Naive thymus-derived CD4-positive, alpha-beta T cell (primary cell): Measurements from ENCODE around the gene SDF2. TPM values are rescaled to one million over a fixed set of nuclear protein-coding genes. Genes with fewer than 3 reads are reported as not detected.

ENCODE experiments used
- ATAC-seq: fragments of 150-1000 bp; cut with Tn5 transposase; 2 replicates; pipeline ENCODE4 v1.10.0; 2021; ENCODE audit warnings: mild to moderate bottlenecking, moderate library complexity
- CTCF ChIA-PET: fragments of 350-600 bp; sonication (Branson Sonifier 250); formaldehyde crosslinking; loops from one replicate; lab custom pipeline; 2021; ENCODE audit warnings: antibody characterized with exemption; lab: Charles Lee
- POLR2A ChIA-PET: fragments of 350-600 bp; sonication (Branson Sonifier 250); formaldehyde crosslinking; loops from one replicate; lab custom pipeline; 2021; ENCODE audit warnings: antibody characterized with exemption, inconsistent platforms; lab: Charles Lee
- DNase-seq, 9 donors: peaks; one replicate each; pipeline versions ENCODE4 v3.0.0 to v3.0.0-alpha.2; 2020 to 2022; ENCODE audit warnings: mixed read lengths in 1 of 9
- H3K27ac ChIP-seq: one replicate; pipeline ENCODE4 v1.7.0; 2013; ENCODE audit warnings: mild to moderate bottlenecking, low read depth, low read length, moderate library complexity
- H3K27me3 ChIP-seq, 2 donors: one replicate each; pipeline ENCODE4 v1.7.0; 2013; ENCODE audit warnings: low read length in 2 of 2, mild to moderate bottlenecking in 2 of 2, moderate library complexity in 2 of 2; ENCODE audit not compliant: control insufficient read depth in 2 of 2, insufficient read depth in 2 of 2
- H3K36me3 ChIP-seq, 3 experiments: 1 replicate in 2 of 3; 2 replicates in 1 of 3; pipeline ENCODE4 v1.7.0; 2013; ENCODE audit warnings: low read length in 3 of 3, mild to moderate bottlenecking in 3 of 3, moderate library complexity in 1 of 3; ENCODE audit not compliant: insufficient read depth in 3 of 3, control insufficient read depth in 2 of 3
- H3K4me1 ChIP-seq, 2 donors: one replicate each; pipeline ENCODE4 v1.7.0; 2013; ENCODE audit warnings: low read length in 2 of 2, mild to moderate bottlenecking in 2 of 2, moderate library complexity in 1 of 2; ENCODE audit not compliant: control insufficient read depth in 2 of 2, insufficient read depth in 2 of 2
- H3K4me3 ChIP-seq: 2 replicates; pipeline ENCODE4 v1.7.0; 2013; ENCODE audit warnings: mild to moderate bottlenecking, low read length
- H3K9me3 ChIP-seq, 3 experiments: 1 replicate in 2 of 3; 2 replicates in 1 of 3; pipeline ENCODE4 v1.7.0; 2013; ENCODE audit warnings: low read length in 3 of 3; ENCODE audit not compliant: control insufficient read depth in 2 of 3
- H3K27ac Mint-ChIP-seq, 9 donors: one replicate each; pipeline ENCODE4 v1.8.0; 2020 to 2022; ENCODE audit warnings: mixed read lengths in 9 of 9, mild to moderate bottlenecking in 8 of 9, moderate library complexity in 5 of 9, inconsistent platforms in 2 of 9
- H3K27me3 Mint-ChIP-seq, 5 donors: one replicate each; pipeline ENCODE4 v1.8.0; 2021 to 2022; ENCODE audit warnings: mixed read lengths in 5 of 5, mild to moderate bottlenecking in 1 of 5
- H3K36me3 Mint-ChIP-seq, 5 donors: one replicate each; pipeline ENCODE4 v1.8.0; 2020 to 2022; ENCODE audit warnings: mixed read lengths in 5 of 5, mild to moderate bottlenecking in 3 of 5, inconsistent platforms in 1 of 5
- H3K4me1 Mint-ChIP-seq, 7 donors: one replicate each; pipeline ENCODE4 v1.8.0; 2020 to 2022; ENCODE audit warnings: mixed read lengths in 7 of 7, mild to moderate bottlenecking in 3 of 7, inconsistent platforms in 1 of 7
- H3K4me3 Mint-ChIP-seq, 10 donors: one replicate each; pipeline ENCODE4 v1.8.0; 2020 to 2022; ENCODE audit warnings: mild to moderate bottlenecking in 10 of 10, mixed read lengths in 10 of 10, moderate library complexity in 6 of 10, inconsistent platforms in 2 of 10
- H3K9me3 Mint-ChIP-seq, 11 donors: one replicate each; pipeline ENCODE4 v1.8.0; 2020 to 2022; ENCODE audit warnings: mixed read lengths in 11 of 11, mild to moderate bottlenecking in 4 of 11, inconsistent platforms in 1 of 11, moderate library complexity in 1 of 11
- intact Hi-C, 2 donors: fragments of 100-400 bp; cut with micrococcal nuclease; formaldehyde crosslinking; loops; one replicate each; pipeline ENCODE4 v1.15.1; 2023
- polyA plus RNA-seq, 2 donors: library from polyadenylated mRNA; unstranded; fragments of 300-500 nt; fragmentation: Illumina TruSeq; gene quantifications; one replicate each; pipeline ENCODE4 v1.2.3, GENCODE V29; 2021
- total RNA-seq, 6 experiments: library from RNA in 5 of 6; stranded (reverse) in 5 of 6; gene quantifications; 1 replicate in 5 of 6; 2 replicates in 1 of 6; pipeline ENCODE4 v1.2.3 and lab custom pipeline; 2021 to 2026

The SDF2 gene
- total and polyA plus RNA-seq, 7 experiments from 2014 or later, result 28.6 to 85.2 (median 47.3) TPM

GRCh38 chr17:28620010-28620409 is 41.7 kb downstream of the SDF2 start:
- Histone ChIP-seq H3K4me1 (no peaks in the 10 kb centered on the region), H3K27me3 (no peaks in the 10 kb centered on the region), H3K9me3 (no peaks in the 10 kb centered on the region), H3K27ac (no peak overlapping the region), H3K4me3 (no peak overlapping the region), H3K36me3 (peaks cover 25 to 97% (median 83%) of the 10 kb centered on the region in 3 experiments)
- ChIA-PET CTCF (interaction anchor here (0.8 kb wide), 1 partner anchor 68 kb away, joined by 3 read pairs; no protein-coding TSS in a partner anchor), POLR2A (interaction anchor here (1.0 kb wide), 1 partner anchor 14 kb away, joined by 4 read pairs; no protein-coding TSS in a partner anchor)
- ATAC-seq, result no peak
- H3K4me3 Mint-ChIP-seq, result no peak overlapping the region
- peak overlapping the region in 2 of 9 donors; percentile 3 to 59 for H3K27ac Mint-ChIP-seq
- H3K4me1 Mint-ChIP-seq, result no peaks in the 10 kb centered on the region
- H3K27me3 Mint-ChIP-seq, result no peaks in the 10 kb centered on the region
- DNase-seq, result no peak
- intact Hi-C loops, result no loop called here
- no peaks in the 10 kb centered on the region for H3K9me3 Mint-ChIP-seq
- H3K36me3 Mint-ChIP-seq, result peaks cover 16 to 74% (median 30%) of the 10 kb centered on the region in 5 donors

- no peaks in the 10 kb centered on the region for H3K27me3 Mint-ChIP-seq
- H3K4me1 Mint-ChIP-seq, result peaks cover 0 to 9% (median 3%) of the 10 kb centered on the region in 7 donors
- H3K27me3 ChIP-seq, result no peaks in the 10 kb centered on the region
- H3K4me3 Mint-ChIP-seq, result no peak overlapping the region
- H3K9me3 ChIP-seq, result no peaks in the 10 kb centered on the region
- H3K4me3 ChIP-seq, result no peak overlapping the region
- no peak for ATAC-seq
- no peaks in the 10 kb centered on the region for H3K4me1 ChIP-seq
- CTCF ChIA-PET, result interaction anchor here (0.9 to 1.2 kb wide), 2 partner anchors 16 to 126 kb away, joined by 3 read pairs; no protein-coding TSS in a partner anchor
- no peak overlapping the region for H3K27ac Mint-ChIP-seq
- peaks cover 25 to 96% (median 76%) of the 10 kb centered on the region in 3 experiments for H3K36me3 ChIP-seq
- intact Hi-C loops, result no loop called here
- DNase-seq, result no peak
- H3K36me3 Mint-ChIP-seq, result peaks cover 12 to 67% (median 32%) of the 10 kb centered on the region in 5 donors
- no peak overlapping the region for H3K27ac ChIP-seq
- no peaks in the 10 kb centered on the region for H3K9me3 Mint-ChIP-seq
- POLR2A ChIA-PET, result interaction anchor here (2.1 kb wide), 1 partner anchor 19 kb away, joined by 8 read pairs; the partner anchor contains the start of gene SPAG5
These were observed 43.2 kb downstream of the SDF2 start for GRCh38 chr17:28618464-28618863.

- intact Hi-C loops, result no loop called here
- DNase-seq (no peak), ATAC-seq (no peak)
- Mint-ChIP-seq H3K36me3 (peaks cover 8 to 52% (median 25%) of the 10 kb centered on the region in 5 donors), H3K27ac (no peak overlapping the region), H3K27me3 (no peaks in the 10 kb centered on the region), H3K4me1 (peaks cover 6 to 19% (median 10%) of the 10 kb centered on the region in 7 donors), H3K9me3 (no peaks in the 10 kb centered on the region), H3K4me3 (no peak overlapping the region)
- H3K36me3 ChIP-seq, result peaks cover 25 to 75% (median 59%) of the 10 kb centered on the region in 3 experiments
- no peaks in the 10 kb centered on the region for H3K27me3 ChIP-seq
- no peak overlapping the region for H3K4me3 ChIP-seq
- no peaks in the 10 kb centered on the region for H3K9me3 ChIP-seq
- CTCF ChIA-PET, result interaction anchor here (1.1 to 1.3 kb wide), 2 partner anchors 22 to 121 kb away, joined by 3 to 4 read pairs; no protein-coding TSS in a partner anchor
- POLR2A ChIA-PET, result interaction anchor here (0.7 to 2.2 kb wide), 3 partner anchors 17 to 115 kb away, joined by 3 to 8 read pairs (median 5); partner anchors contain the start of genes PIGS and SPAG5
- no peak overlapping the region for H3K27ac ChIP-seq
- no peaks in the 10 kb centered on the region for H3K4me1 ChIP-seq
These were observed 45.4 kb downstream of the SDF2 start for GRCh38 chr17:28616281-28616680.

- peaks cover 8 to 43% (median 25%) of the 10 kb centered on the region in 5 donors for H3K36me3 Mint-ChIP-seq
- H3K27ac Mint-ChIP-seq, result no peak overlapping the region
- H3K9me3 ChIP-seq, result no peaks in the 10 kb centered on the region
- H3K27me3 Mint-ChIP-seq, result no peaks in the 10 kb centered on the region
- no peak for ATAC-seq
- no peaks in the 10 kb centered on the region for H3K4me1 ChIP-seq
- H3K27ac ChIP-seq, result no peak overlapping the region
- intact Hi-C loops, result no loop called here
- CTCF ChIA-PET, result interaction anchor here (1.1 to 1.3 kb wide), 2 partner anchors 23 to 120 kb away, joined by 3 to 4 read pairs; no protein-coding TSS in a partner anchor
- no peaks in the 10 kb centered on the region for H3K27me3 ChIP-seq
- H3K4me1 Mint-ChIP-seq, result peaks cover 6 to 19% (median 10%) of the 10 kb centered on the region in 7 donors
- DNase-seq, result no peak
- POLR2A ChIA-PET, result interaction anchor here (2.2 kb wide), 1 partner anchor 43 kb away, joined by 5 read pairs; the partner anchor contains the start of gene PIGS
- H3K9me3 Mint-ChIP-seq, result no peaks in the 10 kb centered on the region
- no peak overlapping the region for H3K4me3 Mint-ChIP-seq
- no peak overlapping the region for H3K4me3 ChIP-seq
- H3K36me3 ChIP-seq, result peaks cover 24 to 66% (median 51%) of the 10 kb centered on the region in 3 experiments
These were observed 46.3 kb downstream of the SDF2 start for GRCh38 chr17:28615260-28615940.

GRCh38 chr17:28613931-28614381 is 47.8 kb downstream of the SDF2 start, which contains the start of gene RSKR:
TSS of gene RSKR (minus strand) at chr17:28614185. CDS start at chr17:28614161, 24 bp downstream.
- Mint-ChIP-seq H3K4me1 (peaks cover 6 to 19% (median 10%) of the 10 kb centered on the region in 7 donors), H3K27me3 (no peaks in the 10 kb centered on the region), H3K27ac (peak within 1 kb of the TSS in 7 of 9 donors; percentile 32 to 74 (median 56)), H3K9me3 (no peaks in the 10 kb centered on the region), H3K4me3 (no peak within 1 kb of the TSS), H3K36me3 (peaks cover 10 to 35% (median 18%) of the 10 kb centered on the region in 5 donors)
- intact Hi-C loops, result loop anchor here (1.0 to 5.0 kb wide), 5 partner anchors 15 to 120 kb away; partner anchors contain the start of genes ALDOC (in 1 of the 2) and SPAG5 (in 1 of the 2)
- Histone ChIP-seq H3K4me3 (no peak within 1 kb of the TSS), H3K27me3 (no peaks in the 10 kb centered on the region), H3K27ac (no peak within 1 kb of the TSS), H3K4me1 (no peaks in the 10 kb centered on the region), H3K36me3 (peaks cover 10 to 51% (median 36%) of the 10 kb centered on the region in 3 experiments), H3K9me3 (no peaks in the 10 kb centered on the region)
- ATAC-seq (no peak), DNase-seq (no peak)
- ChIA-PET POLR2A (no interaction called here), CTCF (interaction anchor here (0.6 to 3.5 kb wide), 6 partner anchors 9 to 119 kb away, joined by 3 to 19 read pairs (median 5); partner anchors contain the start of gene PIGS)
